NCI-H345 treated with DMSO at 0.1 percent for 48 hours (cell line): ENCODE data around the gene CCDC102B.

Experiments
- DNase-seq: peaks from one replicate; lab custom pipeline; 2025; ENCODE audit not compliant: unreplicated experiment; lab: John Stamatoyannopoulos, UW

CCDC102B gene

DNA sequence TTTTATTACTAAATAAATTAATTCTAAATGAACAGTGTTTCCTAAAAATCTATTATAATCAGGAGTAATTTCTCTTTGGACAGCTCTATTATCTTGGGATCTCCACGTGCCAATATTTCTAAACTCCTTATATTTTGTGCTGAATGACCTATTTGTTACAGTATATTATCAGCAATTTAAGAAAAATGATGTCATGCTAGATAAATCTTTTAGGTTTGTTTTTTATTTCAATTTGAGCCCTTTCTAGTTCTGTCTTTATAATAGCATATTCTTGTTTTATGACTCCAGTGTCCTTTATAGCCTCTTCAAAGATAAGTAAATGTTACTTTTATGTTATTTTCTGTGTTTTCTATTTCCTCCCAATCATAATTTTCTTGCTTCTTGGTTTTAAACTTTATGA lies 269.2 kb downstream of the CCDC102B start:
- no peak for DNase-seq

DNA sequence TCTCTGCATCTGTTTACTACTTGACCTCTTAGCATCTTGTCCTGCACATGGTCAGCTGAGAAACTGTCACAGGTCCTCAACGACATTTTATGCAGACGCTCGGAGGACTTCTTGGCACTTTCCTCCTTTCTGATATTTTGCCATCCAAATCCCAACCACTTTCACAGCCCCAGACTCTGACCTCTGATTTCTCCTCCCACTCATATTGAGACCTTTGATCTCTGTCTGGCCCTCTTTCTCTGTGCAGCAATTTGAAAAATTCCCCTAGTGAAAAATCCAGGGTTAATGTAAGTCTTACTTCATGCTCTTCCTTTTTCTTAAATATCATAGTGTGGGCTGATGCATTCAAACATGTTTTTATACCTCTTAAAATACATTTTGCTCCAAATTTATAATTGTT lies 273.8 kb downstream of the CCDC102B start:
- DNase-seq, result no peak

DNA sequence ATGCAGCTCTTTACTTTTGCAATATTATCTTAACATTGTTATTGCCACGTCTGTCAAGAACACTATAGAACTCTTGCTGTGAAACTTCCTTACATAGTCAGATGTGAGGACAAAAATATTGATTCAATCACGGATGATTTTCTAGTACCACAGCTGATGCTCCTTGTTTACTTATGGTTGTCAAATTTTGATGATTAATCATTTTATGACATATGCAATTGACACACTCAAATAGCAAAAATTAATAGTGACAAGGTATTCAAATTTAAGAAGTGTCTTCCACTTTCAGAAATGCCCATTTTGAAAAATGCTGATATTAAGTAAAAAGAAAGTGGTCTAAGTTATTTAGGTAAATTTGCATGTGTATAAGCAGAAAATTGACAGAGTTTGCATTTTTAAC lies 284.0 kb downstream of the CCDC102B start:
- no peak for DNase-seq

DNA sequence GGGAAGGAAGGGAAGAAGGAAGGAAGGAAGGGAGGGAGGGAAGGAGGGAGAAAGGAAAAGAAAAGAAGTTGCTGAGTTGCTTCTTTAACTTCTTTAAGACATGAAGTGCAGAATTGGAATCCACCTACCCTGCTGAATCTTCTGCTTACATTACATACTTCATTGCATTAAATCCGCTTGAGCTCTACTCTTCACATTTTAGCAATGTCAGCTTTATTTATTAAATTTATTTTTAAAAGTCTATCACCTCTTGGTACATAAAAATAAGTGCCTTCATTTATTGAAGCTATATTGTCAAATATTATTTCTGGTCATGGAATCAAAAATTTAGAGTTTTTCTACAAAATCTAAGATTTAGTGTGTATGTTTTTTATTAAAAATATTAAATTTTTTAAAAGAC lies 284.6 kb downstream of the CCDC102B start:
- DNase-seq, result no peak

DNA sequence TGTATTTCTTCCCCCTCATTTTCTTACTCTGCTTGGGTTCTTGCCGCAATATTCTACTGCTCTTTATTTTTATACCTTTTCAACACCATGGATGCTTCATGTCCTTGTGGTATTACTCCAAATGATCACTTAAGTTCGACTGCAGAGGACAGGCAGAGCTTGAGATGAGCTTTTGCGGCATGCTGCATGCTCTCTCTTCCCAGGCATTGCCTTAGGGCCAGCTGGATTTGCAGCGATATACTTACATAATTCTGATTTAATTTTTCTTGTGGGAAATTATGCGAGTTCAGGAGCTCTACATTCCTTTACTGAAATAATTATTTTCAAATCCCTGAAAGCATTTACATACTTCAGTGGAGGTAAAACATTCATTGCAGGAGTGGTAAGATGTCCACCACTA lies 288.1 kb downstream of the CCDC102B start:
- DNase-seq, result no peak

DNA sequence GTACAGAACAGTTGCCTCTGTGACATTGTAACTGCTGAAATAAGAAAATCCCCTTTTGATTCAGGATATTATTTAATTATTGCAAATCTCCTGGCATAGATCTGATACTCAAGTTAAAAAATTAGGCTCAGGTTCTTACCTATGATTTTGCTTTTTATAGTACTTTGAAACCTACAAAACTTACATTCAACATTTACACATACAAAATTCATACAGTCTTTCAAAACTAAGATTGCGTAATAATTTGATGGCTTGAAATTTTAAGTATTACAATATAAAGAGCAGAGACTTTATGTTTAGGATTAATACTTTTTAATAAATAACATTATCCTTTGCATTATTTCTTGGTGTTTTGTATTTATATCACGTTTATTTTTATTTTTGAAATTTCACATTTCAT lies 291.1 kb downstream of the CCDC102B start:
- no peak for DNase-seq

DNA sequence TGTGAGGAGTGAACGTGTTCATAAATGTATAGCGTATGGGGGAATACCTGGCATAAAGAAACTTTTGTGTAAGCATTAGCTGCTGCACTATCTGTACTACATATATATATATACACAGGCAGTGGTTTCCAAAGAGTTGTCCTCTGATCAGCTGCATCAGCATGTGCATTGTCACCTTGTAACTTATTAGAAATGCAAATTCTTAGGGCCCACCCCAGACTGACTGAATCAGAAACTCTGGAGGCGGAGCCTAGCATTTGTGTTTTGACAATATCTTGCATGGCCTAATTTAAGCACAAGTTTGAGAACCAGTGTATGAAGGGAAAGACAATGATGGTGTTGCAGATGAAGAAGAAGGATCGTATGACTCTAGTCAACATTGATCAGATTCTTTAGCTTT lies 299.5 kb downstream of the CCDC102B start:
- DNase-seq, result no peak

DNA sequence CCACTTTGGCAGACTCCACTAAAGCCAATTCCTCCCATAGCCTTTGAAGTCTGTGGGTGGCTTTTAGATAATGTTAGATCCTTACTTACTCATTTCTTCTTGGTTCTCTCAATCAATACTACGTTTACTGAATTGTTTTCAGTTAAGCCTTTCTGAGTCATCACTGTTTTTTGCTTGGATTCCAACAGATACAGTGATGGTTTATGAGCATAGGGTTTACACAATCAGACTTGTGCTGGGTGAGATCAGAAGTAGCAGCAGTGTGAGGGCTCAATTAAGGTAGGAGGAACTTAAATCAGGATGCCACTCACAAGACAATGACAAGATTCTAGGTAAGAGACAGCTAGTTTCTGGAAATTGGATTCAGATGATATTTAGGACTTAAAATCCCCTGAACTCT lies 305.1 kb downstream of the CCDC102B start:
- DNase-seq, result no peak
